Sigmoid colon (tissue), 7 donors: Measurements from ENCODE around the gene ARPC5L. TPM values are rescaled to one million over a fixed set of nuclear protein-coding genes. Genes with fewer than 3 reads are reported as not detected.

ENCODE experiments used
- DNase-seq: peaks from one replicate; pipeline ENCODE4 v3.0.0-alpha.2; 2019
- H3K27ac ChIP-seq, 4 donors: fragments of 200-600 bp; sonication (generic); one replicate each; pipeline ENCODE4 v1.5.1; 2016 to 2019; ENCODE audit warnings: mild to moderate bottlenecking in 1 of 4
- H3K27me3 ChIP-seq, 3 donors: fragments of 200-600 bp; sonication (generic); one replicate each; pipeline ENCODE4 v1.5.1; 2019; ENCODE audit warnings: mild to moderate bottlenecking in 1 of 3
- H3K36me3 ChIP-seq, 4 donors: fragments of 200-600 bp; sonication (generic); one replicate each; pipeline ENCODE4 v1.5.1; 2016 to 2019
- H3K4me1 ChIP-seq, 4 donors: fragments of 200-600 bp; sonication (generic); one replicate each; pipeline ENCODE4 v1.5.1; 2017 to 2019
- H3K4me3 ChIP-seq, 4 donors: fragments of 200-600 bp; sonication (generic); one replicate each; pipeline ENCODE4 v1.5.1; 2017 to 2019; ENCODE audit warnings: mild to moderate bottlenecking in 2 of 4, moderate library complexity in 1 of 4
- H3K9me3 ChIP-seq, 4 donors: fragments of 200-600 bp in 3 of 4; sonication (generic) in 3 of 4; one replicate each; pipeline versions ENCODE4 v1.5.1 to v1.6.1; 2013 to 2019
- EP300 ChIP-seq, 4 donors: sonication (generic); formaldehyde crosslinking; IDR thresholded peaks; one replicate each; pipeline ENCODE4 v1.6.1; 2017; ENCODE audit warnings: antibody characterized with exemption in 4 of 4
- POLR2A ChIP-seq, 2 donors: fragments of 450-650 bp; IDR thresholded peaks; one replicate each; pipeline ENCODE4 v1.6.1; 2016; ENCODE audit warnings: antibody characterized with exemption in 2 of 2, mild to moderate bottlenecking in 2 of 2, moderate library complexity in 2 of 2
- POLR2AphosphoS5 ChIP-seq, 4 donors: sonication (generic); formaldehyde crosslinking; IDR thresholded peaks; one replicate each; pipeline ENCODE4 v1.6.1; 2017; ENCODE audit warnings: antibody characterized with exemption in 4 of 4
- WGBS, 2 donors: extraction: QIAGEN DNeasy Blood & Tissue Kit; methylation state at CpG; one replicate each; pipeline ENCODE4 v1.1.7; 2013; 5-methylcytosine and 5-hydroxymethylcytosine counted together
- intact Hi-C: fragments of 100-400 bp; cut with DNase I; formaldehyde crosslinking; loops from one replicate; pipeline ENCODE4 v1.15.1; 2023
- polyA plus RNA-seq, 3 donors: library from polyadenylated mRNA; stranded (reverse); fragments of 200-250 nt; gene quantifications; one replicate each; pipeline ENCODE4 v1.2.3, GENCODE V29; 2013
- total RNA-seq, 4 donors: library from RNA; depleted of rRNA; stranded (reverse); fragments of >200 nt; gene quantifications; one replicate each; pipeline ENCODE4 v1.1.0, GENCODE V29; 2016
- TF ChIP-seq, protein P1 (sequence below), 4 experiments: fragments of 450-650 bp in 3 of 4; fragments of 200-600 bp in 1 of 4; IDR thresholded peaks; one replicate each; pipeline ENCODE4 v1.5.1; 2016 to 2019; ENCODE audit warnings: antibody characterized with exemption in 4 of 4, mild to moderate bottlenecking in 3 of 4, moderate library complexity in 2 of 4
- donor health status: healthy with polysubstance abuse.
- donor health status: Bipolar disorder and iron deficiency.
- donor health status: healthy.

Gene ARPC5L
- total and polyA plus RNA-seq, 7 donors, result 16.9 to 70.3 (median 26.2) TPM

DNA sequence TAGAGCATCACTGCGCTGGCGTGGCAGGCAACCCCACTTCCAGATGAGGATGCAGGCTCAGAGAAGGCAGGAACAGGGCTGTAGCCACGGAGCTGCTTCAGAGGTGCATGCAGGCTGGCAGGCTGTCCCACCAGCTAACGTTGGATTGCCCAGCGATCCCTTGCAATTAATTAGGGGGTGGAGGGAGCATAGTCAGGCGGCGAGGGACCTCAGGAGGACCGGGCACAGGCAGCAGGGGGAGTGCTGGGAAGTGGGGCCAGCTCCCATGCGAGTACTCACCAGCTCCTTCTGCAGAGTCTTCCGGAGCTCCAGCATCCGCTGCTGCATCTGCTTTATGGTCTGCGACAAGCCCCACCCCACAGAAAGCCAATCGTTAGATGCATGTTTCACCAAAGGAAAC, 20.3 kb downstream of the ARPC5L start:
- H3K4me1 ChIP-seq, result no peaks in the 10 kb centered on the region
- H3K36me3 ChIP-seq, result peaks cover 0 to 87% (median 46%) of the 10 kb centered on the region in 4 donors
- no peaks in the 10 kb centered on the region for H3K27me3 ChIP-seq
- TF ChIP-seq, protein P1, sequence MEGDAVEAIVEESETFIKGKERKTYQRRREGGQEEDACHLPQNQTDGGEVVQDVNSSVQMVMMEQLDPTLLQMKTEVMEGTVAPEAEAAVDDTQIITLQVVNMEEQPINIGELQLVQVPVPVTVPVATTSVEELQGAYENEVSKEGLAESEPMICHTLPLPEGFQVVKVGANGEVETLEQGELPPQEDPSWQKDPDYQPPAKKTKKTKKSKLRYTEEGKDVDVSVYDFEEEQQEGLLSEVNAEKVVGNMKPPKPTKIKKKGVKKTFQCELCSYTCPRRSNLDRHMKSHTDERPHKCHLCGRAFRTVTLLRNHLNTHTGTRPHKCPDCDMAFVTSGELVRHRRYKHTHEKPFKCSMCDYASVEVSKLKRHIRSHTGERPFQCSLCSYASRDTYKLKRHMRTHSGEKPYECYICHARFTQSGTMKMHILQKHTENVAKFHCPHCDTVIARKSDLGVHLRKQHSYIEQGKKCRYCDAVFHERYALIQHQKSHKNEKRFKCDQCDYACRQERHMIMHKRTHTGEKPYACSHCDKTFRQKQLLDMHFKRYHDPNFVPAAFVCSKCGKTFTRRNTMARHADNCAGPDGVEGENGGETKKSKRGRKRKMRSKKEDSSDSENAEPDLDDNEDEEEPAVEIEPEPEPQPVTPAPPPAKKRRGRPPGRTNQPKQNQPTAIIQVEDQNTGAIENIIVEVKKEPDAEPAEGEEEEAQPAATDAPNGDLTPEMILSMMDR (IDR thresholded peaks at IDR 0.05), result no peak
- TF ChIP-seq EP300 (IDR thresholded peaks at IDR 0.05), result no peak
- no peak for TF ChIP-seq POLR2AphosphoS5 (IDR thresholded peaks at IDR 0.05)
- TF ChIP-seq POLR2A (IDR thresholded peaks at IDR 0.05), result no peak
- intact Hi-C loops, result no loop called here
- WGBS, 2 donors, result 80 to 85% methylated on average over 13 of the region's 13 CpGs
- no peak for DNase-seq
- no peak overlapping the region for H3K4me3 ChIP-seq
- no peaks in the 10 kb centered on the region for H3K9me3 ChIP-seq
- H3K27ac ChIP-seq, result no peak overlapping the region

DNA sequence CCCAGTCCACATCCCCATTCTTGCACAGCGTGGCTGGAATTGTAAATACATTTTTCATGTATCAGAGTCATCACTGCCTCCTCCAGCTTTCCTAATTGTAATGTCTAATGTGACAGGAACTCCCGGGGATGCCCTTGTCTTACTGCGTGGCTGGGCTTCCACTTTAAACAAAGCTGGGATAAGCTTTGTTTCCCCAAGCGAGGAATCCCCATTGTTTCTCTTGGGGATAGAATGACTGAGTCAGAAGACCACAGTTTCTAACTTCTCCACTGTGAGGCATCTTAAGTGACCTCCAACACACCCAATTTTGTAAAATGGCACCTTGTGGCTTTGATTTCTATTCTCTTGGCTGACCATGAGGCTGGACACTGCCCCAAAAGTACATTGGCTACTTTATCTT, 22.4 kb downstream of the ARPC5L start:
- Histone ChIP-seq H3K27me3 (no peaks in the 10 kb centered on the region), H3K4me1 (no peaks in the 10 kb centered on the region), H3K9me3 (no peaks in the 10 kb centered on the region), H3K27ac (no peak overlapping the region), H3K4me3 (no peak overlapping the region), H3K36me3 (peaks cover 14 to 87% (median 65%) of the 10 kb centered on the region in 4 donors)
- WGBS, 2 donors, result 89 to 94% methylated on average over 4 of the region's 4 CpGs
- TF ChIP-seq EP300 (IDR thresholded peaks at IDR 0.05), result no peak
- no peak for TF ChIP-seq POLR2AphosphoS5 (IDR thresholded peaks at IDR 0.05)
- TF ChIP-seq, protein P1 (IDR thresholded peaks at IDR 0.05), result no peak
- no peak for TF ChIP-seq POLR2A (IDR thresholded peaks at IDR 0.05)
- intact Hi-C loops, result no loop called here
- no peak for DNase-seq

DNA sequence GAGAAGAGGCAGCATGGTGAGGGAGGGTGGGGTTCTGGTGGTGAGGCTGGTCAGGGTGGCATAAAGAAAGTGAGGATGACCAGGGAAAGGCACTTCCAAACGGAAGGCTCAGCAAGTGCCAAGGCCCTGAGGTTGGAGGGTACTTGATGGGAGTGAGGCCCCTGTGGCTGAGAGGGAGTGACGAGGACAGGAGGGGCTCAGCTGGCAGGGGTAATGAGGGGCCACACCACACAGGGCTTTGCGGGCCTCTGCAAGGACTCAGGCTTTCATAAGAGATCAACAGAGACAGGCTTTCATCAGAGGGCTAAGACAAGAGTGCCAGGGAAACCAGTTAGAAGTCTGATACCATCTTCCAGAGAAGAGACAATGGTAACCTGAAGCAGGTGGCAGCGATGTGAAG, 23.6 kb downstream of the ARPC5L start:
- Histone ChIP-seq H3K4me1 (no peaks in the 10 kb centered on the region), H3K4me3 (no peak overlapping the region), H3K36me3 (peaks cover 18 to 87% (median 62%) of the 10 kb centered on the region in 4 donors), H3K27ac (no peak overlapping the region), H3K9me3 (no peaks in the 10 kb centered on the region), H3K27me3 (no peaks in the 10 kb centered on the region)
- no peak for DNase-seq
- TF ChIP-seq POLR2AphosphoS5 (IDR thresholded peaks at IDR 0.05), result no peak
- TF ChIP-seq, protein P1 (IDR thresholded peaks at IDR 0.05), result no peak
- intact Hi-C loops, result no loop called here
- 94 to 95% methylated on average over 4 of the region's 4 CpGs for WGBS, 2 donors

DNA sequence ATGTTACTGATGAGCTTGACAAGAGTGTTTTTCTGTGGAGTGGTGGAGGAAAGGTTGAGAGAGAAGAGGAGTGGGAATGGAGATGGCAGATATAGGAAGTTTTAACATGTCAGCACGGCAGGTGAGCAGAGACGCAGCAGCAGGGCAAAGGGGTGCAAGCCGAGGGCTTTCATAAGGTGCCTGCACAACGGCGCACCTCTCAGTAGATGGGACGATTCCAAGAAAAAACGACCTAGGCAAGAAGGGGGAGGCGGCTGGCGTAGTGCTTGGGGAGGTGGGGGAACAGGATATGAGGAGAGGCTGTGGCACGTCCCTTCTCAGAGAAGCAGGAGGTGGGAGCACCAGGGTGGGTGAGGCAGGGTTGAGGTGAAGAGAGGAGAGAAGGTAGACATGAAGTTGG, 24.5 kb downstream of the ARPC5L start:
- intact Hi-C loops, result no loop called here
- H3K4me1 ChIP-seq, result no peaks in the 10 kb centered on the region
- 85 to 92% methylated on average over 10 of the region's 10 CpGs for WGBS, 2 donors
- no peak for DNase-seq
- no peak for TF ChIP-seq POLR2AphosphoS5 (IDR thresholded peaks at IDR 0.05)
- no peak for TF ChIP-seq POLR2A (IDR thresholded peaks at IDR 0.05)
- no peak for TF ChIP-seq EP300 (IDR thresholded peaks at IDR 0.05)
- TF ChIP-seq, protein P1 (IDR thresholded peaks at IDR 0.05), result no peak
- H3K4me3 ChIP-seq, result no peak overlapping the region
- no peaks in the 10 kb centered on the region for H3K27me3 ChIP-seq
- H3K27ac ChIP-seq, result no peak overlapping the region
- peaks cover 18 to 87% (median 63%) of the 10 kb centered on the region in 4 donors for H3K36me3 ChIP-seq
- no peaks in the 10 kb centered on the region for H3K9me3 ChIP-seq

DNA sequence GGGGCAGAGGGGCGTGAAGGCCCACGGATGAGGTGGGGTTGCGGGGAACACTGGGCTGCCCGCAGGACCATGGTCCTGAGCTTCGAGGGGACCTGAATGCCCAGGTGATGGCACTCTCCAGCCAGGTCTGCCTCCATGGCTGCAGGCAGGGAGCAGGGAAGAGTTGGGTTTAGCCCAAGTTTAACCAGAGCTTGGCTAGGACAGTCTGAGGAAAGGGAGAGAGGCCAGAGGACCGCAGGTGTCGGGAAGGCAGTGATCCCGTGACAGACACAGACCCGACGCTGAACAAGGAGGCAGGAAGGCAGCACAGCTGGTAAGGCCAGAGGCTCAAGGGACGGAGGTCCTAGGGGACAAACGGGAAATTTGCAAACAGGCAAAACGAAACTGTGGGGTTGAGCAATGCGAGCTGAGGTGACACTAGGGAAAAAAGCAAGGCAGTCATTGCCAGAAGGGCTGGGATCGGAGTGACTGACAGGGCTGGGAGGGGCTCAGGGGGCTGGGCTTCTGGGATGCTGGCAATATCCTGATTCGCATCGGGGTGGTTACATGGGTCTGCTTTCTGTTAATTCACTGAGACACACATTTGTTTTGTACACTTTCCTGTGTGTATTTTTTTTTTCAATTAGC, 25.0 kb downstream of the ARPC5L start:
- intact Hi-C loops, result no loop called here
- peaks cover 18 to 87% (median 62%) of the 10 kb centered on the region in 4 donors for H3K36me3 ChIP-seq

More for the DNA sequence above, 25.0 kb downstream of the ARPC5L start:
- 91 to 94% methylated on average over 17 of the region's 17 CpGs for WGBS, 2 donors
- H3K9me3 ChIP-seq, result no peaks in the 10 kb centered on the region
- no peak for TF ChIP-seq POLR2A (IDR thresholded peaks at IDR 0.05)
- no peak for TF ChIP-seq EP300 (IDR thresholded peaks at IDR 0.05)
- no peak for TF ChIP-seq POLR2AphosphoS5 (IDR thresholded peaks at IDR 0.05)
- TF ChIP-seq, protein P1 (IDR thresholded peaks at IDR 0.05), result no peak
- H3K4me1 ChIP-seq, result no peaks in the 10 kb centered on the region
- no peak overlapping the region for H3K27ac ChIP-seq
- no peak overlapping the region for H3K4me3 ChIP-seq
- DNase-seq, result no peak
- H3K27me3 ChIP-seq, result no peaks in the 10 kb centered on the region
